IMR-90 (cell line): Measurements from ENCODE around the gene PRSS21. TPM values are rescaled to one million over a fixed set of nuclear protein-coding genes. Genes with fewer than 3 reads are reported as not detected.

Experiments used
- ATAC-seq: fragments of 200-7000 bp; cut with Tn5 transposase; 2 replicates; pipeline ENCODE4 v1.9.1; 2020; ENCODE audit warnings: low read depth, mild to moderate bottlenecking, moderate library complexity
- BruUV-seq: library from RNA; stranded (reverse); fragments of 400-500 nt; replicated peaks from 2 replicates; lab custom pipeline; 2021; lab: Mats Ljungman, UMichigan
- CTCF ChIA-PET: fragments of 300-600 bp; formaldehyde crosslinking; extraction: SDS; loops from one replicate; lab custom pipeline; 2021; ENCODE audit warnings: antibody characterized with exemption; lab: Yijun Ruan, JAX
- POLR2A ChIA-PET: fragments of 300-600 bp; sonication (Branson Sonifier 250); formaldehyde crosslinking; loops from one replicate; lab custom pipeline; 2022; ENCODE audit warnings: antibody characterized with exemption; ENCODE audit not compliant: unreplicated experiment; lab: Charles Lee
- DNase-seq: peaks from one replicate; pipeline ENCODE4 v3.0.0; 2013
- H2AFZ ChIP-seq: replicated peaks from 2 replicates; pipeline ENCODE3; 2013; ENCODE audit warnings: low read length, mild to moderate bottlenecking; ENCODE audit not compliant: poor library complexity
- H2AK5ac ChIP-seq: 2 replicates; pipeline ENCODE4 v1.6.1; 2013; ENCODE audit warnings: low read depth, low read length, inconsistent platforms
- H2AK9ac ChIP-seq: replicated peaks from 2 replicates; pipeline ENCODE3; 2013; ENCODE audit warnings: mild to moderate bottlenecking, low read depth, low read length, moderate library complexity; ENCODE audit not compliant: poor library complexity
- H2BK120ac ChIP-seq: 2 replicates; pipeline ENCODE4 v1.6.1; 2013; ENCODE audit warnings: low read depth, low read length, inconsistent platforms
- H2BK15ac ChIP-seq: 3 replicates; pipeline ENCODE4 v1.6.1; 2013; ENCODE audit warnings: low read depth, low read length, inconsistent platforms
- H2BK20ac ChIP-seq: 2 replicates; pipeline ENCODE4 v1.6.1; 2013; ENCODE audit warnings: low read depth, mild to moderate bottlenecking, inconsistent platforms, low read length, moderate library complexity
- H2BK5ac ChIP-seq: 2 replicates; pipeline ENCODE4 v1.6.1; 2013; ENCODE audit warnings: mild to moderate bottlenecking, low read depth, low read length, inconsistent platforms; ENCODE audit not compliant: poor library complexity, severe bottlenecking
- H3K14ac ChIP-seq: replicated peaks from 2 replicates; pipeline ENCODE4 v1.6.1; 2013; ENCODE audit warnings: low read depth, low read length, inconsistent platforms
- H3K18ac ChIP-seq: 2 replicates; pipeline ENCODE4 v1.6.1; 2013; ENCODE audit warnings: low read depth, low read length, control low read depth
- H3K23ac ChIP-seq: 2 replicates; pipeline ENCODE4 v1.6.1; 2013; ENCODE audit warnings: low read depth, low read length, inconsistent platforms
- H3K27ac ChIP-seq: 2 replicates; pipeline ENCODE4 v1.5.1; 2013; ENCODE audit warnings: mild to moderate bottlenecking, control low read depth, low read length; ENCODE audit not compliant: insufficient read depth
- H3K27me3 ChIP-seq: 2 replicates; pipeline ENCODE4 v1.6.1; 2013; ENCODE audit warnings: low read length; ENCODE audit not compliant: control insufficient read depth, insufficient read depth
- H3K36me3 ChIP-seq: 2 replicates; pipeline ENCODE4 v1.6.1; 2013; ENCODE audit warnings: low read length, mixed read lengths; ENCODE audit not compliant: control insufficient read depth, insufficient read depth
- H3K4ac ChIP-seq: 2 replicates; pipeline ENCODE4 v1.6.1; 2013; ENCODE audit warnings: low read depth, low read length, inconsistent platforms
- H3K4me1 ChIP-seq: 2 replicates; pipeline ENCODE4 v1.6.1; 2013; ENCODE audit warnings: low read length, mixed read lengths; ENCODE audit not compliant: control insufficient read depth, insufficient read depth
- H3K4me2 ChIP-seq: 2 replicates; pipeline ENCODE4 v1.6.1; 2013; ENCODE audit warnings: low read depth, mild to moderate bottlenecking, control low read depth, low read length, moderate library complexity
- H3K4me3 ChIP-seq: 2 replicates; pipeline ENCODE4 v1.5.1; 2013; ENCODE audit warnings: low read depth, mild to moderate bottlenecking, control low read depth, low read length, moderate library complexity; ENCODE audit not compliant: insufficient read depth
- H3K56ac ChIP-seq: 2 replicates; pipeline ENCODE4 v1.6.1; 2013; ENCODE audit warnings: low read length, inconsistent platforms; ENCODE audit not compliant: insufficient read depth; ENCODE audit errors: extremely low read depth
- H3K79me1 ChIP-seq, 2 experiments: 2 replicates each; pipeline ENCODE4 v1.6.1; 2013; ENCODE audit warnings: low read length in 2 of 2, inconsistent platforms in 1 of 2, low read depth in 1 of 2
- H3K9ac ChIP-seq: 2 replicates; pipeline ENCODE4 v1.6.1; 2013; ENCODE audit warnings: low read depth, low read length, control low read depth
- H3K9me1 ChIP-seq: 2 replicates; pipeline ENCODE4 v1.6.1; 2013; ENCODE audit warnings: low read length, inconsistent platforms; ENCODE audit not compliant: insufficient read depth
- H3K9me3 ChIP-seq: 2 replicates; pipeline ENCODE4 v1.6.1; 2013; ENCODE audit warnings: low read length; ENCODE audit not compliant: control insufficient read depth, insufficient read depth
- H4K20me1 ChIP-seq: 2 replicates; pipeline ENCODE4 v1.6.1; 2013; ENCODE audit warnings: low read length, inconsistent platforms; ENCODE audit not compliant: insufficient read depth
- H4K5ac ChIP-seq: 2 replicates; pipeline ENCODE4 v1.6.1; 2013; ENCODE audit warnings: mild to moderate bottlenecking, low read depth, low read length, control low read depth
- H4K8ac ChIP-seq, 2 experiments: 2 replicates each; pipeline ENCODE4 v1.6.1; 2013; ENCODE audit warnings: low read depth in 2 of 2, low read length in 2 of 2, control low read depth in 1 of 2, inconsistent platforms in 1 of 2
- H4K91ac ChIP-seq: 2 replicates; pipeline ENCODE4 v1.6.1; 2013; ENCODE audit warnings: low read depth, low read length, inconsistent platforms; ENCODE audit not compliant: insufficient read depth
- CHD1 ChIP-seq: IDR thresholded peaks from 2 replicates; pipeline ENCODE4 v1.6.1; 2012; ENCODE audit warnings: low read depth, low read length, improper control_type of control experiment
- FOS ChIP-seq: fragments of 150-350 bp; IDR thresholded peaks from 2 replicates; pipeline ENCODE4 v1.6.1; 2016; ENCODE audit warnings: low read depth, low read length
- SMC3 ChIP-seq: fragments of 150-350 bp; IDR thresholded peaks from 2 replicates; pipeline ENCODE4 v1.6.1; 2016; ENCODE audit warnings: low read depth, mild to moderate bottlenecking, antibody characterized with exemption, low read length, moderate library complexity
- WGBS, 2 experiments: methylation state at CpG; one replicate each; pipeline versions ENCODE4 v1.1.5 to v1.1.7; 2013; ENCODE audit warnings: missing lambda C conversion rate in 2 of 2; ENCODE audit not compliant: insufficient read length in 1 of 2; ENCODE audit errors: extremely low coverage in 2 of 2; 5-methylcytosine and 5-hydroxymethylcytosine counted together
- dilution Hi-C: fragments of 300-500 bp; cut with HindIII; formaldehyde crosslinking; loops from one replicate; pipeline ENCODE4 v1.14.3; 2018; ENCODE audit warnings: low sequenced_read_pairs; ENCODE audit not compliant: unreplicated experiment
- in situ Hi-C: fragments of 300-500 bp; cut with MboI; formaldehyde crosslinking; loops from 3 replicates; pipeline ENCODE4 v1.14.3; 2019; ENCODE audit warnings: low sequenced_read_pairs, inconsistent platforms, mixed read lengths
- intact Hi-C: fragments of 100-400 bp; cut with micrococcal nuclease; formaldehyde crosslinking; loops from 2 replicates; pipeline ENCODE4 v1.10.0; 2022
- polyA plus RNA-seq, 3 experiments: library from polyadenylated mRNA; depleted of rRNA; stranded (reverse); fragments of >200 nt; gene quantifications; 2 replicates each; pipeline ENCODE4 v1.2.3, GENCODE V29; 2012; ENCODE audit warnings: low replicate concordance in 1 of 3
- total RNA-seq: library from RNA; depleted of rRNA; stranded (reverse); fragments of >200 nt; gene quantifications from 2 replicates; pipeline ENCODE4 v1.2.3, GENCODE V29; 2012

The PRSS21 gene
- total and polyA plus RNA-seq, 2 of the 4 experiments (the other 2 are of a cell fraction) = 0.21 TPM; not detected in 1

GRCh38 chr16:2826591-2827373 is 9.7 kb downstream of the PRSS21 start:
- H4K20me1 ChIP-seq = no peaks in the 10 kb centered on the region
- no TSS peak for BruUV-seq
- H2AK9ac ChIP-seq = no peak overlapping the region
- no peak overlapping the region for H3K14ac ChIP-seq
- no peak overlapping the region for H3K9ac ChIP-seq
- H3K4me1 ChIP-seq = no peaks in the 10 kb centered on the region
- H2BK5ac ChIP-seq = no peak overlapping the region
- no peak overlapping the region for H3K23ac ChIP-seq
- H3K9me3 ChIP-seq = no peaks in the 10 kb centered on the region
- TF ChIP-seq FOS (no peak), SMC3 (no peak), CHD1 (no peak)
- H3K9me1 ChIP-seq = no peaks in the 10 kb centered on the region
- no peak overlapping the region for H3K27ac ChIP-seq
- H3K27me3 ChIP-seq = peaks cover 61% of the 10 kb centered on the region
- no peak overlapping the region for H2BK20ac ChIP-seq
- no peak overlapping the region for H3K18ac ChIP-seq
- dilution Hi-C loops (no loop called here), intact Hi-C loops (no loop called here), in situ Hi-C loops (no loop called here)
- no peak overlapping the region for H3K4me3 ChIP-seq
- WGBS, 2 experiments = 60% methylated on average over 6 of the region's 19 CpGs; no CpG with 5 or more reads in 1 of the 2 experiments
- H4K8ac ChIP-seq = no peak overlapping the region
- ATAC-seq = no peak
- ChIA-PET CTCF (no interaction called here), POLR2A (no interaction called here)
- no peaks in the 10 kb centered on the region for H3K79me1 ChIP-seq
- no peak overlapping the region for H3K4ac ChIP-seq
- no peaks in the 10 kb centered on the region for H3K36me3 ChIP-seq
- no peak overlapping the region for H3K4me2 ChIP-seq
- no peak overlapping the region for H3K56ac ChIP-seq
- no peak overlapping the region for H4K91ac ChIP-seq
- H2AK5ac ChIP-seq = no peak overlapping the region
- no peak overlapping the region for H4K5ac ChIP-seq
- H2AFZ ChIP-seq = no peak overlapping the region
- H2BK15ac ChIP-seq = no peak overlapping the region
- H2BK120ac ChIP-seq = no peak overlapping the region
- no peak for DNase-seq
